ENCODE data around the gene PDK1.

The PDK1 gene

DNA sequence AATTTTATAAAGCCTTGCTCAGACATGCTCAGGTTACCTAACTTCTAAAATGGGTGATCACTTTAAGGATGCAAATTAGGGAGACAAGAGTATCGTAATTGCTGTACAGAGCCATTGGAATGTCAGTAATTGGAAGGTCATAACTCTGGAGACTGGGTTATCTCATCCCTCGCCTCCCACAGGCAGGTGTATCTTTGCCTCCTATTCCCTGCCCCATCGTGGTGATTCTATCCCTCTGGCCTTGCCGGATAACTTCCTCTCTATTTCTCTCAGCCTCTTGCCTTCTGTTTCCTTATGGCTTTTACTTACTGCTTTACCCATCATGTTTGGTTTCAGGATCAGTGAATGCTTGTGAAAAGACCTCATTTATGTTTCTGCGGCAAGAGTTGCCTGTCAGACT is 2.5 kb downstream of the PDK1 start:
- no peak for DNase-seq
- peaks cover 9 to 30% (median 16%) of the 10 kb centered on the region in 4 experiments for H3K4me1 ChIP-seq (ENCODE audit: control extremely low read depth in 1 of 4, control insufficient read depth in 4 of 4, insufficient read depth in 4 of 4, low read length in 3 of 4)
- CTCF ChIA-PET: no interaction called here
- peak overlapping the region in 1 of 7 experiments; percentile 26 for H3K4me3 ChIP-seq (ENCODE audit: control insufficient read depth in 1 of 7, extremely low read depth in 1 of 7, insufficient read depth in 4 of 7, low read depth in 2 of 7, low read length in 6 of 7)
- H3K27me3 ChIP-seq (replicated peaks in 2 of 5; ENCODE audit: control insufficient read depth in 4 of 5, insufficient read depth in 5 of 5, low read length in 4 of 5): peaks cover 0 to 20% (median 3%) of the 10 kb centered on the region in 5 experiments
- H3K27ac ChIP-seq (ENCODE audit: insufficient read depth in 1 of 2, low read depth in 1 of 2, low read length in 2 of 2, poor library complexity in 1 of 2, severe bottlenecking in 2 of 2): no peak overlapping the region
- no peaks in the 10 kb centered on the region for H3K9me3 ChIP-seq (ENCODE audit: control extremely low read depth in 1 of 5, control insufficient read depth in 4 of 5, insufficient read depth in 2 of 5, low read depth in 1 of 5, low read length in 4 of 5)
- H3K36me3 ChIP-seq (ENCODE audit: control insufficient read depth in 4 of 4, insufficient read depth in 4 of 4, low read length in 3 of 4): peaks cover 0 to 20% (median 8%) of the 10 kb centered on the region in 4 experiments
- 94% methylated on average over 5 of the region's 5 CpGs for WGBS (ENCODE audit: insufficient coverage)
- POLR2A ChIA-PET: no interaction called here

DNA sequence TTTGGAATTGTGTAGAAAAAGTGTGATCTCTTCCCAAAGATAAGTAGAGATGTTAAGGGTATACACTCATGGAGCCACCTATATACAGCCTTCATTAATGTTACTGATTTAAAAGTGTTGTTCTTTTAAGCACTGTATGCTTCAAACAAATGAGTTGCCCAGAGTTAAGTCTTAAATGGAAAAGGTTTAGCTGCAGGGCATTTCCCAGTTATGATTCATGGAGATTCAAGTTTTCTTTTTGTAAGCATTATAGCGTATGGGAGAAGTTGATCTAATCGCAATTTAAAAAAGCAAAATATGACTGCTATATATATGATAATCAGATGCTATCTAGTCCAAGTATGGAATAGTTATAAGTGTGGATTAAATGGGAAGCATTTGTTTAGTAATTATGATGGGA is 4.8 kb downstream of the PDK1 start:
- peaks cover 9 to 16% (median 9%) of the 10 kb centered on the region in 4 experiments for H3K4me1 ChIP-seq (ENCODE audit: control extremely low read depth in 1 of 4, control insufficient read depth in 4 of 4, insufficient read depth in 4 of 4, low read length in 3 of 4)
- CTCF ChIA-PET: no interaction called here
- peaks cover 0 to 37% (median 17%) of the 10 kb centered on the region in 4 experiments for H3K36me3 ChIP-seq (ENCODE audit: control insufficient read depth in 4 of 4, insufficient read depth in 4 of 4, low read length in 3 of 4)
- H3K27ac ChIP-seq (ENCODE audit: insufficient read depth in 1 of 2, low read depth in 1 of 2, low read length in 2 of 2, poor library complexity in 1 of 2, severe bottlenecking in 2 of 2): no peak overlapping the region
- no CpG with 5 or more reads among the region's 2 CpGs for WGBS (ENCODE audit: insufficient coverage)
- no peak for DNase-seq
- H3K27me3 ChIP-seq (replicated peaks in 2 of 5; ENCODE audit: control insufficient read depth in 4 of 5, insufficient read depth in 5 of 5, low read length in 4 of 5): peaks cover 0 to 7% (median 3%) of the 10 kb centered on the region in 5 experiments
- POLR2A ChIA-PET: no interaction called here
- H3K9me3 ChIP-seq (ENCODE audit: control extremely low read depth in 1 of 5, control insufficient read depth in 4 of 5, insufficient read depth in 2 of 5, low read depth in 1 of 5, low read length in 4 of 5): no peaks in the 10 kb centered on the region
- no peak overlapping the region for H3K4me3 ChIP-seq (ENCODE audit: control insufficient read depth in 1 of 7, extremely low read depth in 1 of 7, insufficient read depth in 4 of 7, low read depth in 2 of 7, low read length in 6 of 7)

DNA sequence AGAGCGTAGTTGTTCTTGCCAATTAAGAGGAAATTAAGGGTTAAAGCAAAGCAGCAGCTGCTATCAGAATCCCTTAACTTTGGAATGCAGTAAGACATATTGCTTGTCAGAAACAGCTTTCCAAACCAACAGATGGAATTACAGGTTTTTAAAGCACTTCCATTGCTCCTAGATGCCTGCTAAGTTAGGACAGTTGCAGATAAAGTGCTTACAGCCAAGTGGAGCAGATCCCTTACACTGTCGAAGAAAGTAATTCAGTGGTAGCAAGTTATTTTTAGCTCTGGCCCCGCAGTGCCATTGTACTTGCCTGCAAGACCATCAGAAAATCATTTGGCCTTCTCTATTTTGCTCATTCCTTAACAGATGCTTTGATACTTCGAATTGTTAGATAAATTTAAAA is 5.4 kb downstream of the PDK1 start:
- ChIA-PET POLR2A (no interaction called here), CTCF (no interaction called here)
- Histone ChIP-seq H3K27ac (ENCODE audit: insufficient read depth in 1 of 2, low read depth in 1 of 2, low read length in 2 of 2, poor library complexity in 1 of 2, severe bottlenecking in 2 of 2) (no peak overlapping the region), H3K9me3 (ENCODE audit: control extremely low read depth in 1 of 5, control insufficient read depth in 4 of 5, insufficient read depth in 2 of 5, low read depth in 1 of 5, low read length in 4 of 5) (no peaks in the 10 kb centered on the region), H3K27me3 (replicated peaks in 2 of 5; ENCODE audit: control insufficient read depth in 4 of 5, insufficient read depth in 5 of 5, low read length in 4 of 5) (peaks cover 0 to 7% (median 3%) of the 10 kb centered on the region in 5 experiments), H3K4me3 (ENCODE audit: control insufficient read depth in 1 of 7, extremely low read depth in 1 of 7, insufficient read depth in 4 of 7, low read depth in 2 of 7, low read length in 6 of 7) (no peak overlapping the region), H3K4me1 (ENCODE audit: control extremely low read depth in 1 of 4, control insufficient read depth in 4 of 4, insufficient read depth in 4 of 4, low read length in 3 of 4) (peaks cover 7 to 16% (median 9%) of the 10 kb centered on the region in 4 experiments), H3K36me3 (ENCODE audit: control insufficient read depth in 4 of 4, insufficient read depth in 4 of 4, low read length in 3 of 4) (peaks cover 0 to 37% (median 18%) of the 10 kb centered on the region in 4 experiments)
- no peak for DNase-seq
- WGBS (ENCODE audit: insufficient coverage): 100% methylated on average over 3 of the region's 4 CpGs

DNA sequence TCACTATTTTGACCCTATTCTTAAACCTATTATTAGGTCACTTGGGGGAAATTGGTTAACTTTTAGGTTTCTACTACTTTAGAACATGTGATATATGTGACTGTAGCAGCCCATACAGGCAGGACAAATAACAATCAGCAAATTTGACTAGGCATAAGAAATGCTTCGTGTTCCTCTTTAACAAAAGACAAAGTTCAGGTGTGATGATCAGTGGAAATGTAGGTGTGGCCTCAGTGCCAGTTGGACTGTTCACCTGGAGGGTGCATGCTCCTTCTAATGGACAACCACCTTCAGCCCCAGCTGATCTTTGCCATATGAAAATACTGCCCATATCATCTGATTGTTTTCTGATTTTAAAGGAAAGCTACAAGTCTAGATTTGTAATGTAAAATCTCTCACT is 6.4 kb downstream of the PDK1 start:
- ChIA-PET CTCF (interaction anchor here (1.3 kb wide), 1 partner anchor 10 kb away, joined by 3 read pairs; no protein-coding TSS in a partner anchor), POLR2A (no interaction called here)
- DNase-seq: no peak
- 100% methylated on average over 1 of the region's 1 CpG for WGBS (ENCODE audit: insufficient coverage)
- Histone ChIP-seq H3K27ac (ENCODE audit: insufficient read depth in 1 of 2, low read depth in 1 of 2, low read length in 2 of 2, poor library complexity in 1 of 2, severe bottlenecking in 2 of 2) (no peak overlapping the region), H3K4me1 (ENCODE audit: control extremely low read depth in 1 of 4, control insufficient read depth in 4 of 4, insufficient read depth in 4 of 4, low read length in 3 of 4) (peaks cover 0 to 8% (median under 1%) of the 10 kb centered on the region in 4 experiments), H3K36me3 (ENCODE audit: control insufficient read depth in 4 of 4, insufficient read depth in 4 of 4, low read length in 3 of 4) (peaks cover 0 to 37% (median 20%) of the 10 kb centered on the region in 4 experiments), H3K4me3 (ENCODE audit: control insufficient read depth in 1 of 7, extremely low read depth in 1 of 7, insufficient read depth in 4 of 7, low read depth in 2 of 7, low read length in 6 of 7) (no peak overlapping the region), H3K9me3 (ENCODE audit: control extremely low read depth in 1 of 5, control insufficient read depth in 4 of 5, insufficient read depth in 2 of 5, low read depth in 1 of 5, low read length in 4 of 5) (no peaks in the 10 kb centered on the region), H3K27me3 (replicated peaks in 2 of 5; ENCODE audit: control insufficient read depth in 4 of 5, insufficient read depth in 5 of 5, low read length in 4 of 5) (peaks cover 0 to 7% (median 3%) of the 10 kb centered on the region in 5 experiments)

DNA sequence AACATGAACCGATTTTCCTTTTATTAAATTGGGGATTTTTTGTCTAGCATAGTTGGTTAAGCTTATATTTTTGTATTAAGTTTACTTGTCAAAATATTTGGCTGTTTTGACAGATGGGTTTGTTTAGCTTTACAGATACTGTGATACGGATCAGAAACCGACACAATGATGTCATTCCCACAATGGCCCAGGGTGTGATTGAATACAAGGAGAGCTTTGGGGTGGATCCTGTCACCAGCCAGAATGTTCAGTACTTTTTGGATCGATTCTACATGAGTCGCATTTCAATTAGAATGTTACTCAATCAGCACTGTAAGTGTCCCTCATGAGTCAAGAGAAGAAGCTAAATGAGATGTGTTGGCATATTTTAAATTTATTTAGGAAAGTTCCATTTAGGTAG is 8.5 kb downstream of the PDK1 start:
- POLR2A ChIA-PET: interaction anchor here (1.2 kb wide), 1 partner anchor 9 kb away, joined by 3 read pairs; no protein-coding TSS in a partner anchor
- peaks cover 3 to 51% (median 23%) of the 10 kb centered on the region in 4 experiments for H3K36me3 ChIP-seq (ENCODE audit: control insufficient read depth in 4 of 4, insufficient read depth in 4 of 4, low read length in 3 of 4)

DNA sequence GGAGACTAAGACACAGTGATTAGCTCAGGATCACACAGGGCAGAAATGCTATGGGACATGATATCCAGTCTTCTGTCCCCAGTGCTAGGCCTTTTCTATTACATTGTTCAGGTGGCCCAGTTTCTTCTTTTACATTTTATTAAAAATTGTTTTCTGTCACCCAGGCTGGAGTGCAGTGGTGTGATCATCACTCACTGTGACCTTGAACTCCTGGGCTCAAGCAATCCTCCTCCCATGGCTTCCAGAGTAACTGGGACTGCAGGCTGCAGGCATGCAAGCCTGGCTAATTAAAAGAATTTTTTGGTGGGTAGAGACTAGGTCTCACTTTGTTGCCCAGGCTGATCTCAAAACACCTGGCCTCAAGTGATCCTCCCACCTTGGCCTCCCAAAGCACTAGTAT is 15.4 kb downstream of the PDK1 start:
- Histone ChIP-seq H3K27ac (ENCODE audit: insufficient read depth in 1 of 2, low read depth in 1 of 2, low read length in 2 of 2, poor library complexity in 1 of 2, severe bottlenecking in 2 of 2) (no peak overlapping the region), H3K36me3 (ENCODE audit: control insufficient read depth in 4 of 4, insufficient read depth in 4 of 4, low read length in 3 of 4) (peaks cover 9 to 42% (median 29%) of the 10 kb centered on the region in 4 experiments), H3K4me3 (ENCODE audit: control insufficient read depth in 1 of 7, extremely low read depth in 1 of 7, insufficient read depth in 4 of 7, low read depth in 2 of 7, low read length in 6 of 7) (no peak overlapping the region), H3K4me1 (ENCODE audit: control extremely low read depth in 1 of 4, control insufficient read depth in 4 of 4, insufficient read depth in 4 of 4, low read length in 3 of 4) (no peaks in the 10 kb centered on the region), H3K9me3 (ENCODE audit: control extremely low read depth in 1 of 5, control insufficient read depth in 4 of 5, insufficient read depth in 2 of 5, low read depth in 1 of 5, low read length in 4 of 5) (peaks cover 4 to 19% (median 10%) of the 10 kb centered on the region in 5 experiments), H3K27me3 (replicated peaks in 2 of 5; ENCODE audit: control insufficient read depth in 4 of 5, insufficient read depth in 5 of 5, low read length in 4 of 5) (no peaks in the 10 kb centered on the region)
- POLR2A ChIA-PET: no interaction called here
- CTCF ChIA-PET: no interaction called here
- DNase-seq: no peak

More for the DNA sequence above, 8.5 kb downstream of the PDK1 start:
- no peak overlapping the region for H3K27ac ChIP-seq (ENCODE audit: insufficient read depth in 1 of 2, low read depth in 1 of 2, low read length in 2 of 2, poor library complexity in 1 of 2, severe bottlenecking in 2 of 2)
- H3K4me3 ChIP-seq (ENCODE audit: control insufficient read depth in 1 of 7, extremely low read depth in 1 of 7, insufficient read depth in 4 of 7, low read depth in 2 of 7, low read length in 6 of 7): no peak overlapping the region
- WGBS (ENCODE audit: insufficient coverage): 100% methylated on average over 5 of the region's 5 CpGs
- H3K27me3 ChIP-seq (replicated peaks in 2 of 5; ENCODE audit: control insufficient read depth in 4 of 5, insufficient read depth in 5 of 5, low read length in 4 of 5): peaks cover 0 to 3% (median 0%) of the 10 kb centered on the region in 5 experiments
- CTCF ChIA-PET: no interaction called here
- DNase-seq: no peak
- no peaks in the 10 kb centered on the region for H3K9me3 ChIP-seq (ENCODE audit: control extremely low read depth in 1 of 5, control insufficient read depth in 4 of 5, insufficient read depth in 2 of 5, low read depth in 1 of 5, low read length in 4 of 5)
- H3K4me1 ChIP-seq (ENCODE audit: control extremely low read depth in 1 of 4, control insufficient read depth in 4 of 4, insufficient read depth in 4 of 4, low read length in 3 of 4): no peaks in the 10 kb centered on the region

DNA sequence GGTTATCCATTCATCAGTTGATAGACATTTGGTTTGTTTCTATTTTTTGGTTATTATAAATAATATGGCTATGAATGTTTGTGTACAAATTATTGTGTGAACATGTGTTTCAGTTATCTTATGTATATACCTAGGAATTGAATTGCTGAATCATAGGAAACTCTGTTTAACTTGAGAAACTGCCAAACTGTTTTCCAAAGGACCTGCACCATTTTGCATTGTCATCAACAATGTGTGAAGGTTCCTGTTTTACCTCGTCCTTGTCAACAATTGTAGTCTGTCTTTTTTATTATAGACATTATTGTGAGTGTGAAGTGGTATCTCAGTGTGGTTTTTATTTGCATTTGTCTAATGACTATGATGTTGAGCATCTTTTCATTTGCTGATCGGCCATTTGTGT is 17.1 kb downstream of the PDK1 start:
- WGBS (ENCODE audit: insufficient coverage): 100% methylated on average over 1 of the region's 2 CpGs
- peaks cover 4 to 51% (median 27%) of the 10 kb centered on the region in 4 experiments for H3K36me3 ChIP-seq (ENCODE audit: control insufficient read depth in 4 of 4, insufficient read depth in 4 of 4, low read length in 3 of 4)
- H3K9me3 ChIP-seq (ENCODE audit: control extremely low read depth in 1 of 5, control insufficient read depth in 4 of 5, insufficient read depth in 2 of 5, low read depth in 1 of 5, low read length in 4 of 5): peaks cover 7 to 33% (median 11%) of the 10 kb centered on the region in 5 experiments
- no peak overlapping the region for H3K27ac ChIP-seq (ENCODE audit: insufficient read depth in 1 of 2, low read depth in 1 of 2, low read length in 2 of 2, poor library complexity in 1 of 2, severe bottlenecking in 2 of 2)
- POLR2A ChIA-PET: no interaction called here
- no peak overlapping the region for H3K4me3 ChIP-seq (ENCODE audit: control insufficient read depth in 1 of 7, extremely low read depth in 1 of 7, insufficient read depth in 4 of 7, low read depth in 2 of 7, low read length in 6 of 7)
- no peaks in the 10 kb centered on the region for H3K27me3 ChIP-seq (replicated peaks in 2 of 5; ENCODE audit: control insufficient read depth in 4 of 5, insufficient read depth in 5 of 5, low read length in 4 of 5)
- DNase-seq: peak in 2 of 3 donors; percentile 59 to 66
- CTCF ChIA-PET: interaction anchor here (0.8 kb wide), 1 partner anchor 10 kb away, joined by 3 read pairs; no protein-coding TSS in a partner anchor
- no peaks in the 10 kb centered on the region for H3K4me1 ChIP-seq (ENCODE audit: control extremely low read depth in 1 of 4, control insufficient read depth in 4 of 4, insufficient read depth in 4 of 4, low read length in 3 of 4)
